Left renal cortex interstitium (tissue), 4 donors: ENCODE measurements around the gene ATP6V1F. TPM values are rescaled to one million over a fixed set of nuclear protein-coding genes. Genes with fewer than 3 reads are reported as not detected.
"Not testable (repeated sequence)": the region's sequence is repeated elsewhere in the genome, so short reads cannot be mapped to it uniquely, and the experiment has no call there.

Experiments used
- DNase-seq, 4 donors: peaks; one replicate each; pipeline ENCODE4 v3.0.0-alpha.2; 2013; ENCODE audit warnings: low read depth in 4 of 4, low spot score in 2 of 4, missing footprints in 1 of 4
- polyA plus RNA-seq, 4 donors: library from polyadenylated mRNA; unstranded; fragments of 120-200 nt; gene quantifications; one replicate each; pipeline ENCODE4 v1.2.1, GENCODE V29; 2013; ENCODE audit not compliant: insufficient read length in 4 of 4

ATP6V1F gene
- polyA plus RNA-seq, 4 donors, result 228 to 254 (median 236) TPM

GRCh38 chr7:128912709-128913495, 50.2 kb downstream of the ATP6V1F start:
- DNase-seq, result not testable (repeated sequence)

- no peak for DNase-seq
Measured at GRCh38 chr7:128913870-128914565, 51.4 kb downstream of the ATP6V1F start.

- DNase-seq, result no peak
Measured at GRCh38 chr7:128914566-128915151, 52.0 kb downstream of the ATP6V1F start.

GRCh38 chr7:128915271-128915819, 52.7 kb downstream of the ATP6V1F start:
- no peak for DNase-seq

Other genes with a start within 250 kb of the ATP6V1F start
- gene GARIN1A, start 190.6 kb upstream of the ATP6V1F start, polyA plus RNA-seq, result 1 to 10 TPM in 3 of 4 donors, under 1 TPM in 1; 0.83 to 4.8 (median 2.3) TPM
- gene CALU, start 123.5 kb upstream of the ATP6V1F start, polyA plus RNA-seq, result 100 to 1,000 TPM; 166 to 219 (median 188) TPM
- gene OPN1SW, start 87.1 kb upstream of the ATP6V1F start, polyA plus RNA-seq, result 1 to 10 TPM; 1.2 to 1.9 (median 1.4) TPM
- 10 to 100 TPM; 12.0 to 31.0 (median 21.3) TPM for gene CCDC136, start 70.9 kb upstream of the ATP6V1F start, polyA plus RNA-seq
- 10 to 100 TPM; 12.1 to 18.6 (median 17.6) TPM for gene FLNC, start 32.5 kb upstream of the ATP6V1F start, polyA plus RNA-seq
- gene KCP, start 47.9 kb downstream of the ATP6V1F start, polyA plus RNA-seq, result 10 to 100 TPM; 12.1 to 41.9 (median 23.8) TPM
- 10 to 100 TPM in 2 of 4 donors, 1 to 10 TPM in 2; 8.9 to 14.1 (median 10.8) TPM for gene IRF5, start 75.1 kb downstream of the ATP6V1F start, polyA plus RNA-seq
- 10 to 100 TPM; 35.8 to 49.0 (median 43.9) TPM for gene TNPO3, start 192.3 kb downstream of the ATP6V1F start, polyA plus RNA-seq